ENCODE results near the gene KCTD11. TPM values are rescaled to one million over a fixed set of nuclear protein-coding genes. Genes with fewer than 3 reads are reported as not detected.

The KCTD11 gene
- total and polyA plus RNA-seq, 2 of the 13 experiments (the other 11 are each of a cell fraction or from before 2014, with no cell fraction given) = 1.6 to 2.6 TPM

DNA sequence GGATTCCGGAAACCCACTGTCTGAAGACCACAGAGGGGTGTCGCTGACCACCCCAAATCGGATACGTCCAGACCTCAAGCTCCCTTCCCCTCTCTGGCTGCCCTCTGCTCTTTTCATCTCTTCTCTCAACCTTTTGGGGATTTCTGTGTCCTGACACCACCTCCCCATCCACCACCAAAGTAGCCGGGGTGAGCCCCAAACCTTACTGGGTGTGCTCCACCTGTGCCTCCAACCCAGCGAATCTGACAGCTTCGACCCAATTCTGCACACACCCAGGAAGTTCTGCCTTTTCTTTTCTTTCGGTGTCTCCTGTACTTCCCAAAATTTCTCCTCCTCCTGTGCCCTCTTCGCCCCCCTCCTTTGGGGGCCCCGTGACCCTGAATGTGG, 534 bp downstream of the KCTD11 start (continued):
- TF ChIP-seq ZNF781 (CRISPR knock-in tag; IDR thresholded peaks at IDR 0.05; ENCODE audit: borderline replicate concordance, not compliant biosample characterization) (no peak), BHLHE40 (IDR thresholded peaks at IDR 0.05; ENCODE audit: low read length) (no peak), ARNTL (CRISPR knock-in tag; IDR thresholded peaks at IDR 0.05) (0 out of 2 replicates have a peak, but pooled peaks have one; percentile 5)
- TF ChIP-seq, protein P1, sequence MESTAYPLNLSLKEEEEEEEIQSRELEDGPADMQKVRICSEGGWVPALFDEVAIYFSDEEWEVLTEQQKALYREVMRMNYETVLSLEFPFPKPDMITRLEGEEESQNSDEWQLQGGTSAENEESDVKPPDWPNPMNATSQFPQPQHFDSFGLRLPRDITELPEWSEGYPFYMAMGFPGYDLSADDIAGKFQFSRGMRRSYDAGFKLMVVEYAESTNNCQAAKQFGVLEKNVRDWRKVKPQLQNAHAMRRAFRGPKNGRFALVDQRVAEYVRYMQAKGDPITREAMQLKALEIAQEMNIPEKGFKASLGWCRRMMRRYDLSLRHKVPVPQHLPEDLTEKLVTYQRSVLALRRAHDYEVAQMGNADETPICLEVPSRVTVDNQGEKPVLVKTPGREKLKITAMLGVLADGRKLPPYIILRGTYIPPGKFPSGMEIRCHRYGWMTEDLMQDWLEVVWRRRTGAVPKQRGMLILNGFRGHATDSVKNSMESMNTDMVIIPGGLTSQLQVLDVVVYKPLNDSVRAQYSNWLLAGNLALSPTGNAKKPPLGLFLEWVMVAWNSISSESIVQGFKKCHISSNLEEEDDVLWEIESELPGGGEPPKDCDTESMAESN (CRISPR knock-in tag; conservative IDR thresholded peaks at IDR 0.05) = no peak
- TF ChIP-seq, protein P2, sequence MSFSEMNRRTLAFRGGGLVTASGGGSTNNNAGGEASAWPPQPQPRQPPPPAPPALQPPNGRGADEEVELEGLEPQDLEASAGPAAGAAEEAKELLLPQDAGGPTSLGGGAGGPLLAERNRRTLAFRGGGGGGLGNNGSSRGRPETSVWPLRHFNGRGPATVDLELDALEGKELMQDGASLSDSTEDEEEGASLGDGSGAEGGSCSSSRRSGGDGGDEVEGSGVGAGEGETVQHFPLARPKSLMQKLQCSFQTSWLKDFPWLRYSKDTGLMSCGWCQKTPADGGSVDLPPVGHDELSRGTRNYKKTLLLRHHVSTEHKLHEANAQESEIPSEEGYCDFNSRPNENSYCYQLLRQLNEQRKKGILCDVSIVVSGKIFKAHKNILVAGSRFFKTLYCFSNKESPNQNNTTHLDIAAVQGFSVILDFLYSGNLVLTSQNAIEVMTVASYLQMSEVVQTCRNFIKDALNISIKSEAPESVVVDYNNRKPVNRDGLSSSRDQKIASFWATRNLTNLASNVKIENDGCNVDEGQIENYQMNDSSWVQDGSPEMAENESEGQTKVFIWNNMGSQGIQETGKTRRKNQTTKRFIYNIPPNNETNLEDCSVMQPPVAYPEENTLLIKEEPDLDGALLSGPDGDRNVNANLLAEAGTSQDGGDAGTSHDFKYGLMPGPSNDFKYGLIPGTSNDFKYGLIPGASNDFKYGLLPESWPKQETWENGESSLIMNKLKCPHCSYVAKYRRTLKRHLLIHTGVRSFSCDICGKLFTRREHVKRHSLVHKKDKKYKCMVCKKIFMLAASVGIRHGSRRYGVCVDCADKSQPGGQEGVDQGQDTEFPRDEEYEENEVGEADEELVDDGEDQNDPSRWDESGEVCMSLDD (CRISPR knock-in tag; IDR thresholded peaks at IDR 0.05; ENCODE audit: borderline replicate concordance) = peak; percentile 66; the same call in 1 of the 2 replicates

DNA sequence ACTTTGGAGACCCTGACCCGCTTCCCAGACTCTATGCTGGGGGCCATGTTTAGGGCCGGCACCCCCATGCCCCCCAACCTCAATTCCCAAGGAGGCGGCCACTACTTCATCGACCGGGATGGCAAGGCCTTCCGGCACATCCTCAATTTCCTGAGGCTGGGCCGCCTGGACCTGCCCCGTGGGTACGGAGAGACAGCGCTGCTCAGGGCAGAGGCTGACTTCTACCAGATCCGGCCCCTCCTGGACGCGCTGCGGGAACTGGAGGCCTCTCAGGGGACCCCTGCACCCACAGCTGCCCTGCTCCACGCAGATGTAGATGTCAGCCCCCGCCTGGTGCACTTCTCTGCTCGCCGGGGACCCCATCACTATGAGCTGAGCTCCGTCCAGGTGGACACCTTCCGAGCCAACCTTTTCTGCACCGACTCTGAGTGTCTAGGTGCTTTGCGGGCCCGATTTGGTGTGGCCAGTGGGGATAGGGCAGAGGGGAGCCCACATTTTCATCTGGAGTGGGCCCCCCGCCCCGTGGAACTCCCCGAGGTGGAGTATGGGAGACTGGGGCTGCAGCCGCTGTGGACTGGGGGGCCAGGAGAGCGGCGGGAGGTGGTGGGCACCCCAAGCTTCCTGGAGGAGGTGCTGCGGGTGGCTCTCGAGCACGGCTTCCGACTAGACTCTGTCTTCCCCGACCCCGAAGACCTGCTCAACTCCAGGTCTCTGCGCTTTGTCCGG, 1.1 kb downstream of the KCTD11 start:
- Histone ChIP-seq H3K4me3 (replicated peaks in 1 of 3; ENCODE audit: insufficient read depth in 1 of 3, low read depth in 2 of 3, low read length in 3 of 3) (peak overlapping the region; percentile 64 to 88 (median 87); a peak in 3 of 6 replicates), H3K9ac (ENCODE audit: insufficient read depth, low read depth, low read length) (no peak overlapping the region), H3K4me1 (ENCODE audit: insufficient read depth, low read length) (peaks cover 46% of the 10 kb centered on the region), H3K4me2 (ENCODE audit: low read depth, low read length) (peak overlapping the region; percentile 90), H3K27me3 (ENCODE audit: control insufficient read depth in 1 of 2, insufficient read depth in 2 of 2, low read length in 2 of 2) (peaks cover 0 to 5% of the 10 kb centered on the region in 2 experiments; a peak in 1 of 5 replicates), H3K79me2 (ENCODE audit: insufficient read depth, low read length) (no peaks in the 10 kb centered on the region), H3K27ac (ENCODE audit: extremely low read length, insufficient read depth, low read length) (no peak overlapping the region), H3K36me3 (replicated peaks in 1 of 2; ENCODE audit: control insufficient read depth in 1 of 2, insufficient read depth in 2 of 2, low read length in 2 of 2) (no peaks in the 10 kb centered on the region), H3K9me3 (ENCODE audit: low read length) (no peaks in the 10 kb centered on the region), H2AFZ (ENCODE audit: low read length) (no peak overlapping the region), H4K20me1 (ENCODE audit: insufficient read depth, low read length) (peaks cover 13% of the 10 kb centered on the region; the same call in 1 of the 2 replicates)
- ChIA-PET POLR2A (interaction anchor here (1.6 to 7.0 kb wide), 2 partner anchors 24 to 51 kb away, joined by 4 to 44 read pairs; partner anchors contain the start of genes NEURL4 and TMEM256), CTCF (ENCODE audit: low intra/inter-chr PET ratio, low total read pairs) (no interaction called here)
- intact Hi-C loops (cut with micrococcal nuclease; ENCODE audit: unreplicated experiment) = loop anchor here (5.0 to 10.0 kb wide), 2 partner anchors 212 to 306 kb away; partner anchors contain the start of gene SENP3
- in situ Hi-C loops (cut with HindIII; ENCODE audit: extremely low pct_ligation_motif_present, low pct_unique_long_range_greater_than_20kb) = no loop called here
- WGBS (ENCODE audit: low lambda C conversion rate) = 74% methylated on average over 15 of the region's 37 CpGs
- no TSS peak for BruUV-seq (replicated peaks)
- FAIRE-seq (no peak), DNase-seq (ENCODE audit: low spot score) (no peak), ATAC-seq (no peak)
- TF ChIP-seq ZNF3 (CRISPR knock-in tag; IDR thresholded peaks at IDR 0.05) = no peak
- no peak for TF ChIP-seq ZNF296 (CRISPR knock-in tag; conservative IDR thresholded peaks at IDR 0.05)
- no peak for TF ChIP-seq NFRKB (IDR thresholded peaks at IDR 0.05)
- TF ChIP-seq ZNF720 (CRISPR knock-in tag; IDR thresholded peaks at IDR 0.05) = no peak
- no peak for TF ChIP-seq ZNF207 (IDR thresholded peaks at IDR 0.05; ENCODE audit: borderline replicate concordance)
- TF ChIP-seq CBX2 (IDR thresholded peaks at IDR 0.05; ENCODE audit: low read depth, low read length) = no peak
- no peak for TF ChIP-seq CBX2 (CRISPR knock-in tag; IDR thresholded peaks at IDR 0.05; ENCODE audit: low read depth)
- no peak for TF ChIP-seq AKAP8 (CRISPR knock-in tag; IDR thresholded peaks at IDR 0.05)
- TF ChIP-seq ZNF501 (CRISPR knock-in tag; IDR thresholded peaks at IDR 0.05) = no peak
- no peak for TF ChIP-seq XBP1 (CRISPR knock-in tag; IDR thresholded peaks at IDR 0.05)
- TF ChIP-seq MAF1 (CRISPR knock-in tag; IDR thresholded peaks at IDR 0.05; ENCODE audit: borderline replicate concordance) = no peak
- TF ChIP-seq, protein P3, sequence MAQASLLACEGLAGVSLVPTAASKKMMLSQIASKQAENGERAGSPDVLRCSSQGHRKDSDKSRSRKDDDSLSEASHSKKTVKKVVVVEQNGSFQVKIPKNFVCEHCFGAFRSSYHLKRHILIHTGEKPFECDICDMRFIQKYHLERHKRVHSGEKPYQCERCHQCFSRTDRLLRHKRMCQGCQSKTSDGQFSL (CRISPR knock-in tag; IDR thresholded peaks at IDR 0.05) = no peak
- no peak for TF ChIP-seq ZFX (CRISPR knock-in tag; IDR thresholded peaks at IDR 0.05; ENCODE audit: low read depth)
- no peak for TF ChIP-seq ZSCAN31 (CRISPR knock-in tag; IDR thresholded peaks at IDR 0.05; ENCODE audit: low read depth)
